Fibroblast of villous mesenchyme (primary cell): ENCODE results near the gene C11orf86. TPM values are rescaled to one million over a fixed set of nuclear protein-coding genes. Genes with fewer than 3 reads are reported as not detected.
"Not testable (repeated sequence)": the region's sequence is repeated elsewhere in the genome, so short reads cannot be mapped to it uniquely, and the experiment has no call there.

Experiments
- DNase-seq: peaks from one replicate; pipeline ENCODE4 v3.0.0-alpha.2; 2010; ENCODE audit warnings: low read depth
- H3K4me3 ChIP-seq: 2 replicates; pipeline ENCODE4 v1.5.1; 2011; ENCODE audit warnings: low read depth, mild to moderate bottlenecking, low read length
- total RNA-seq: library from RNA; depleted of rRNA; stranded (reverse); fragments of >200 nt; gene quantifications from 2 replicates; pipeline ENCODE4 v1.2.3, GENCODE V29; 2012
- TF ChIP-seq, protein P1 (sequence below): IDR thresholded peaks from 2 replicates; pipeline ENCODE4 v1.5.1; 2012; ENCODE audit warnings: low read depth, mild to moderate bottlenecking, low read length; ENCODE audit not compliant: insufficient read depth

C11orf86 gene
- total RNA-seq, 1 donor, result not detected

DNA sequence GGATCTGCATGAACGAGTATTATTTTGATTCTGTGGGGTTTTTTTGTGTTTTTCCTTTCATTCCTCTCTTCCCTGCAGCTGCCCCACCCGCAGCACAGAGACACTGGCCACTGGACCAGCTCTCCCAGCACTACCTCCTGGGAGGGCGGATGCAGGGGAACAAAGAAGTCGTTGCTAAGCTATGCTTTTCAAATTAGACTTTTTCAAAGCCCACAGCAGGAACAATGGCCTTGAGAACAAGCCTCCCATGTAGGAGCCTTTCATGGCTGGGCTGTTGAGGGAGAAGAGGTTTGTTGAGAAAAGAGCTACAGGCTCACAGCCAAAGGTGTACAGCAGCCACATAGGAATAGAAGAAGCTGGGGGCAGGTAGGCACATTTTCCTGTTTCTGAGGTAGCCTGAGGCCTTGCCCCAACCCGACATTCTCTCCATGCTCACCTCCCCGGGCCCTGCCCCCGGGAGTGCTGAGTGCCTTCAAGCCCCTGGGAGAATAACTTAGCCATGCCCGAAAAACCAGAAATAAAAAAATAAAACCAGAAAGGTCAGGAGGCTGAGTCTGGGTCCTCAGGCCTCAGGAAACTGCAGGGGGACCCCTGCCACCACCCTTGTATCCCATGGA lies 27.3 kb downstream of the C11orf86 start:
- DNase-seq, result no peak
- TF ChIP-seq, protein P1, sequence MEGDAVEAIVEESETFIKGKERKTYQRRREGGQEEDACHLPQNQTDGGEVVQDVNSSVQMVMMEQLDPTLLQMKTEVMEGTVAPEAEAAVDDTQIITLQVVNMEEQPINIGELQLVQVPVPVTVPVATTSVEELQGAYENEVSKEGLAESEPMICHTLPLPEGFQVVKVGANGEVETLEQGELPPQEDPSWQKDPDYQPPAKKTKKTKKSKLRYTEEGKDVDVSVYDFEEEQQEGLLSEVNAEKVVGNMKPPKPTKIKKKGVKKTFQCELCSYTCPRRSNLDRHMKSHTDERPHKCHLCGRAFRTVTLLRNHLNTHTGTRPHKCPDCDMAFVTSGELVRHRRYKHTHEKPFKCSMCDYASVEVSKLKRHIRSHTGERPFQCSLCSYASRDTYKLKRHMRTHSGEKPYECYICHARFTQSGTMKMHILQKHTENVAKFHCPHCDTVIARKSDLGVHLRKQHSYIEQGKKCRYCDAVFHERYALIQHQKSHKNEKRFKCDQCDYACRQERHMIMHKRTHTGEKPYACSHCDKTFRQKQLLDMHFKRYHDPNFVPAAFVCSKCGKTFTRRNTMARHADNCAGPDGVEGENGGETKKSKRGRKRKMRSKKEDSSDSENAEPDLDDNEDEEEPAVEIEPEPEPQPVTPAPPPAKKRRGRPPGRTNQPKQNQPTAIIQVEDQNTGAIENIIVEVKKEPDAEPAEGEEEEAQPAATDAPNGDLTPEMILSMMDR, result no peak
- no peak overlapping the region for H3K4me3 ChIP-seq

DNA sequence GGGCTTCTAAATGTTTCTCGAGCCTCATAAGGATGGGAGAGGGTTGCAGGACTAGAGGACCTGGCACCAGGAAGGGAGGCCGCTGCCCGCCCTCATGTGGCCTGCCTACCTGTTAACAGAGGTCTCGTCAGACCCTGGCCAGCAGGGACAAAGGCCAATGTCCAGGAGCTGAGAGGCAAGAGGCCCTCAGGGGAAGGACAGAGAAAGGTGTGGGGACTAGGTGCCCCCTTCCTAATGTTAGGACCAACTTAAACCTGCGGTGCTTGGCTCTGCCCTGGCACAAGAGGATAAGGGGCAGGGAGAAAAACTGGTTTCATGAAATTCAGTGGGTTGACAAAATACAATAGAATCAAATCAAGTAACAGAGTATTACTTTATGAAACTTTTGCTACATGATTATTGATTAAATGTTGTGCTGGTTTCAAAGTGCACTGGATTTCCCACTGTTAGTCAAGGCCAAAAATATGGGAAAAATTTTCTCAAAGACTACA lies 27.9 kb downstream of the C11orf86 start:
- TF ChIP-seq, protein P1, result no peak
- H3K4me3 ChIP-seq, result no peak overlapping the region
- DNase-seq, result no peak

DNA sequence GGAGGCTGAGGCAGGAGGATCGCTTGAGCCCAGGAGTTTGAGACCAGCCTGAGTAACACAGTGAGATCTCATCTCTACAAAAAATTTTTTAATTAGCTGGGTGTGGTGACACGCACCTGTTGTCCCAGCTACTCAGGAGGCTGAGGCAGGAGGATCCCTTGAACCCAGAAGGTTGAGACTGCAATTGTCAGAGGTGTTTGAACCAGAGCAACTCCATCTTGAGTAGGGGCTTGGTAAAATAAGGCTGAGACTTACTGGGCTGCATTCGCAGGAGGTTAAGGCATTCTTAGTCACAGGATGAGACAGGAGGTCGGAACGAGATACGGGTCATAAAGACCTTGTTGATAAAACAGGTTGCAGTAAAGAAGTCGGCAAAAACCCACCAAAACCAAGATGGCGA lies 30.1 kb downstream of the C11orf86 start:
- H3K4me3 ChIP-seq, DNase-seq: not testable (repeated sequence)

DNA sequence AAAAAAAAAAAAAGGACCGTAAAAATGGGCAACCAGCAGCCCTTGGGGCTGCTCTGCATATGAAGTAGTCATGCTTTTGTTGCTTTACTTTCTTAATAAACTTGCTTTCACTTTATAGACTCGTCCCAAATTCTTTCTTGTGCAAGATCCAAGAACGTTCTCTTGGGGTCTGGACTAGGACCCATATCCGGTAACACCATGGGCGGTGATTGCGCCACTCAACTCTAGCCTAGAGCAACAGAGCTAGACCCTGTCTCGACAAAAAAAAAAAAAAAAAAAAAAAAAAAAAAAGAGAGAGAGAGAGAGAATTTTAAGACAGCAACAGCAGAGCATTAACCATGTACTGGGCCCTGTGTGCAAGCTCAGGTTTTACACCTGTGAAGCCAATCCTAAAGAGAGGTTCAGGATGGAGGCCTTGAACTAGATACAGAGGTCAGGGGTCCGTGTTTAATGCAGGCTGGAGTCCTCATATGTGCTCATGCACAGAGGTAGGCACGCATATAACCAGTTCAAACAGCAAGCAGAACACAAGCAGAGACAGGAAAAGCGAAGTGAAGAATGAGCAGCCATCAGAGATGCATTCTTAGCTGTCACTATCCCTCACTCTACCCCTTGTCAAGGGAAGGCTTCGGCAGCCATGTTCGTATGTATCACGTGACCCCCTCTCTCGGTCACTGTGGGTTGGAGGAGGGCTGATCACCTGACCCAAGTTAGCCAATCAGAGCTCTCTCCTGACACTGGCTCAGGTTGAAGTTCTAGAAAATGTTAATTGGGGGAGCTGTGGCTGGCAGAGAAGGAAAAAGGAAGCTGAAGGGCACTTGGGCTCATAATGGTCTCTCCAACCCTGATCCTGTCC lies 31.2 kb downstream of the C11orf86 start:
- DNase-seq, result peak; percentile 40
- TF ChIP-seq, protein P1, result no peak
- H3K4me3 ChIP-seq, result no peak overlapping the region

DNA sequence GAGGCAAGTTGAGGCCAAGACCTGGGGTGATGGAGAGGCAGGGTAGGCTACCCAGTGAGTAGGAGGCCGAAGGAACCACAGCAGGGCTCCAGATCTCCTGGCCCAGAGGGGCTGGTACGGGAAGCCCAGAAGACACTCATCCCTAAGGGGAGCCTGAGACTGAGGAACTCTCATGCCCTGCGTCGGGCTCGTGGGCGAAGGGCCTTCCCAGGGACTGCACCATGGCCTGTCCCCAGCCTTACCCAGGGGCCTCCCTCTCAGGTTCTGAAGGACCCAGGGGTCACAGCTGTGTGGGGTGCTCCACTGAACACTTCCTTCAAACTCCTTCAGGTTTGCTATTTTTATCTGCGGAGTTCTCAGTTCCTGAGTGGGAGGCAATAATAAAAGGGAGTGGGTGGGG lies 32.0 kb downstream of the C11orf86 start:
- TF ChIP-seq, protein P1, result no peak
- DNase-seq, result no peak
- H3K4me3 ChIP-seq, result no peak overlapping the region

DNA sequence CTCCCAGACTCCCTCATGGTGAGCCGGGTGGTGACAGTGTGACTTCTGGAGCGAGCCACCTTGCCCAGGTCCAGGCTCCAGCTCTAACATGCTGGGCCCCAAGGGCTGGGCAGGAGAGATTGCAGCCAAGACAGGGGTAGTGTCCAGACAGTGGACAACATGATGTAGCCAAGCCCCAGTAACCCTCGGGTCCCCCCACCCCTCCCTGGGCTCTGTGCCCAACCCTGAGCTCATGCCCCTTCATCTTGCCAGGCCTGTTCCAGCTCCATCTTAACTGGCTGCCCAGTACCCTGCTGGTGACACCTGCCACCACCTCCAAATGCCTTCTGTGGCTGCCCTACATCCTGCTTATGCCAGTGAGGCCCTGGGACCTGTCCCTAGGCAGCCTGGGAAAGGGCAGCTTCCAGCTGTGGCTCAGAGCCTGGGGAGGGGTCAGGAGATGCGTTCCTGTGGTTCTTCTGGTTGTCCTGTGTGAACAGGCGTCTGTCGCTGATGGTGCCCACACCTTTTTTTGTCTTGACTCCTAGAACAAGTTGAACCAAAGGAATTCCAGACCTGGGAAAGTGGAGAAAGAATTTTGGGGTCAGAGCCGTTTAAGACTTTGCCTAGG lies 35.3 kb downstream of the C11orf86 start:
- DNase-seq, result no peak
- TF ChIP-seq, protein P1, result no peak
- no peak overlapping the region for H3K4me3 ChIP-seq

DNA sequence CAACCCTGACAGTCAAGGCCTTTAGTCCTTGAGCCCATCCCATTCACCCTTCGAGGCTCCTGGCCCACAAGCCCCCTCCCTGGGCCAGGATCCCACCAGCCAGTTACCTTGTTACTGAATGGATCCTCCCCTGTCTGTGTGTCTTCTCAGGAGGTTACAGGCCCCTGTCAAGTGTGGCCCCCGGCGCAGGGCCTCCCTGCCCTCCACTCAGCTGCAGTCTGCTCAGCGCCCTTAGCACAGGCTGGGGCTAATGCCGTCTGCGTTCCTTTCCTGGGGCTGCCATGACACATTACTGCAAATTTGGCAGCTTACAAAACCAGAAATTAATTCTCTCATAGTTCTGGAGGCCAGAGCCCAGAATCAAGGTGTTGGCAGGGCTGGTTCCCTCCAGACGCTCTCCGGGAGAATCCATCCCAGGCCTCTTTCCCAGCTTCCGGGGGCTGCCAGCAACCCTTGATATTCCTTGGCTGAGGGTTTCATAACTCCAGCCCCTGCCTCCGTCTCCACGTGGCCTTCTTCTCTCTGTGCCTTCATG lies 38.5 kb downstream of the C11orf86 start:
- DNase-seq, result no peak
- no peak overlapping the region for H3K4me3 ChIP-seq
- TF ChIP-seq, protein P1, result no peak
